HG03558 (cell line): ENCODE measurements around the gene SLC6A13.

ENCODE experiments used
- ATAC-seq: cut with Tn5 transposase; IDR thresholded peaks from one replicate; pipeline ENCODE4 v1.9.1; 2021; ENCODE audit warnings: moderate number of reproducible peaks; ENCODE audit not compliant: unreplicated experiment; ENCODE audit errors: extremely low read depth

The SLC6A13 gene

DNA sequence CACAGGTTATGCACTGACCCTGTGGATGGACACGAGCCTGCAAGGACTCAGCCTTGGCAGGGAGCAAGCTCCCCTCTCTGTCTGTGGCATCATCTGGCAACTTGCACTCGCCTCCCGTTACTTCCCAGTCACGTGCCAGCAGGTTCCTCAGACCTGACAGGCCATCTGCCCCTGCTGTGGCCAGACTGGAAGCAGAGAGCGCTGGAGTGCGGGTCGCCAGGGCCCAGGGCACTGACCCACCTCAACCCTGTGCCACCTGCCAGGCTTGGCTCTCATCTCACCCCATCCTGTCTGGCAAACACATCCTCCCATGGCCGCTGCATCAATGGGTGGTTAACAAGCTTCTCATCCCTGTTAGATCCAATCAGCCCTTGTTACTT, 77.1 kb downstream of the SLC6A13 start:
- ATAC-seq: no peak

- ATAC-seq: no peak
These were observed 77.6 kb downstream of the SLC6A13 start for GRCh38 chr12:184811-185575.

DNA sequence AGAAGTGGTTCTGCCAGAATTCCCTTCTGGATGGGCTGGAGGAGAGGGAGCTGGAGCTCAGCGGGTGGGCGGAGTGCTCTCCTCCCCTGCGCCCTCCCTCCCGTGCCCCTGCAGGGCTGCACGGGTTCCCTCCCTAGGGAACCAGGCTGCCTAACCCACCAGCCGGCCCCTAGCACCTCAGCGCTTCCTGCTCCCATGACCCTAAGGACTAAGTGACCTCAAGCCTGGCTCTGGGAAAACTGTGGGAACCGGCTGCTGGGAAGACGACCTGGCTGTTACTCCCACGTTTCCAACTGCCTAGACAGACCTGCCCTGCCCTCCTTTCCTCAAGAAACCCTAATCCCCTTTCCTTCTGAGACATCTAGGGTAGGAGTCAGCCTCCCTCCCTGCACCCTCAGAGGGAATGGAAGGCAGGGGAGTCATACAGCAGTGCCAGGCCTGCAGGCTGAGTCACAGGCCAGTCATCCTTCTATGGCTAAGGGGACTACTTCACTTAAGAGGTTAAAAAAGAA, 80.2 kb downstream of the SLC6A13 start:
- ATAC-seq: no peak

DNA sequence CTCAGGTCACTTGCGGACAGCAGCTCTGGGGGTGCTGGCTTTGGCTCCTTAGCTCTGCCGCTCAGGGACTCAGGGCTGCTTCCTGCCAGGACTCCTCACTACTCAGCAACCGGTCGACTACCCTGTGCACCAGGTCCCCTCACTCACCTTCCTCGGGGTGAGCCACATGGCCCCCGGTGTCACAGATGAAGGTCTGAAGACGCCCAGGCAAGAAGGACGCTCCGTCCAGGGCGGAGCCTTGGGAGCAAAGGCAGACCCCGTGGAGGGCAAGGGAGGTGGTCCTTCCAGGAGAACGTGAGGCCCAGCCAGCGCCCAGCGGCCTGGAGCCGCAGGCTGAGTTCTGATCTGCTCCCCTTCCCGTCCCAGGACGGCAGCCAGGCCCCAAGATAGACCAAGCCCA, 80.7 kb downstream of the SLC6A13 start:
- ATAC-seq: no peak

DNA sequence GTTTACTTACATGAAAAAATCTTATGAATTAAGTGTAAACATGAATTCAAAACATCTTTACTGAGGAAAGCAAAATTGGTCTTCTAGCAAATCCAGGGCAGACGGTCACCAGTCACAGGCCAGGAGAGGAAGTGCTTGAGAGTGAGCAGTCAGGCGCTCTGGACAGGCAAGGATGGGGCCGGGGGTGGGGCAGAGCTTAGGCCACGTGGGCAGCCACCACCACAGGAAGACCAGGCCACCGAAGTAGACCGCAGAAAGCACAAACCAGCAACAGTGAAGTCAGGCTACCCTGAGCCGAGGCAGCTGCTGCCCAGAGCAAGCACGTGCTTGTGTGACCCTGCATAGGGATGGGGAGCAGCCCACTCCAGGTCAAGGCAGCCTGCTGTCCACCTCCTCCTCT, 82.2 kb downstream of the SLC6A13 start:
- no peak for ATAC-seq

DNA sequence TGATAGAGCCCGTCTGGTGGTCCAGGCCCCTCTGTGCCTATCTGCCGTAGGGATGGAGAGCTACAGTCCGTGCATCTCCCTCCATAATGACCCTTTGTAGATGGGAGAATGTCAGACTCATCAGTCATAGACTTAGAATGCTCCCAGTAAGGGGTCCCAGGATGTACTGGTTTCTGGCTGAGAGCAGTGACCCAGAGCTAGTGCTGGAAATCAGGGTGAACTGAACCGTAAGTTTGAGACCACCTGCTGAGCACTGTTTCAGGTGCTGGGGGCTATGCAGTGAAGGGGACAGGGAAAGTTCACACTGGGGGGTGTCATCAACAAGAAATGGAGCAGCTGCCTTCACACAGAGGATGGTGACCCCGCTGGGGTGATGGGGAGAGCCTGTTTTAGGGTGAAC, 82.8 kb downstream of the SLC6A13 start:
- ATAC-seq: no peak

- ATAC-seq: no peak
These were observed 83.3 kb downstream of the SLC6A13 start for GRCh38 chr12:179131-179884.

GRCh38 chr12:178829-179109, 83.9 kb downstream of the SLC6A13 start:
- ATAC-seq: no peak

DNA sequence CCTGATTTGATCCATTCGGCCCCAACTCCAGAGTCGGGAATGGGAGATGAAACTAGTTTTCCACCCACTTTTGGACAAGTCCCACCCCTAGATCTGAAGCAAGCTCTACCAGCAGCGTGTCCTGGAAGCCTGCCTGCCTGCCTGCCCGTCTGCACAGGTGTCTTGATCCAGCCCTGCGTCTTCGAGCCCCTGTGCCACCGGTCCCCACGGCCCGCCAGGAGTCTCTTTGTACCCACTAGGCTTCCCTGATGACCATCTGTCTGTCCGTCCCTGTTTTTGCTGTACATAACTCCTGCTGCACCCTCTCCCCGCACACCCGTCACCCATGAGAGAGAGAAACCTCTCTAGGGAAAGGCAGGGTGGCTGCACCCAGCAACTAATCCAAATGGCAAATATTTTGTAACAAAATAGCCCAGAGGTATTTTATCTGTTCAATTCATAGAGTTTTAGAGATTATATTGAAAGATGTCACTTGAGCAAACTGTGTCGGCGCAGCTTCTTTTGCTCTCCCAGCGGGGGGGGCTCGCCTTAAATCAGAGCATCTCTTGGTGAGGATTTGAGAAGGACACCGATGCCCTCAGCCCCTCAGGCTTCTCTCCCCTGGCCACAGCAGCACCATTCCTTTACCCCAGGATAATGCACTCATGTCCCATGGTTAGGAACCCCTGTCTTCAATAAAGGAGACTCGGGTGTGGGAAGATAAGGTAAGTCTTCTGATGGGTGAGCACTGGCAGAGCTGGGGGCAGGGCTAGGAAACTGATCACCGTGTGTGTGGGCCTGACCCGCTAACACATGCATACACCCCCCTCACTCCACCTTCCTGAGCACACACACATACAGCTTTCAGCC, 84.4 kb downstream of the SLC6A13 start:
- ATAC-seq: no peak

DNA sequence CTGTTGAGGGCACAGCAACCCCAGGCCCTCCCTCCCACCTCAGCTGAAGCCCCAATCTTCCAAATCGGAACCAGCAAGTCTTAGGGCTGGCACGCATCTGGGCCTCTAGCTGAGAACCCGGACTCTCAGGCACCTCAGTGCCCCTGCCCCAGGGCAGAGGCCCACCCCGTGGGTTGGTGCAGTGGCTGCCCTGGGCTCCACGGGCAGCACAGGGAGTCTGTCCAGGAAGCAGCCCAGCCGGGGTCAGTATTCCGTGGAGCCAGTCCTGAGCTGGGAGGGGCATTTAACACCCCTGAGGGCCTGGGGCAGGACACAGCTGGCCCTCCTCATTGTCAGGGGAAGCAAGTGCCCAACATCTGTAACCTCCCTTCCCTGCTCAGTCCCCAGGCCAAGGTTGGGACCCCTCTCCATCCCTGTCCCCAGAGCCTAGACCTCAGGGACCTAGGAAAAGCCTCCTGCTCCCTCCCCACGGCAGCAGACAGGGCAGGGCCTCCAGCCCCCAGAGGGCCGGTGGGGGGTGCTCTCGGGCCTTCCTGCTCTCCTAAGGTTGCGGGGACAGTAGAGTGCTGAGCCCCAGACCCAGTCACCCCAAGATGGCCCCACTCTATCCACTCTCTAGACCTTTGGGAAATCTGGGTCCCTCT, 85.2 kb downstream of the SLC6A13 start:
- no peak for ATAC-seq

- ATAC-seq: no peak
These were observed 86.1 kb downstream of the SLC6A13 start for GRCh38 chr12:176321-177181.

- ATAC-seq: no peak
These were observed 86.9 kb downstream of the SLC6A13 start for GRCh38 chr12:175759-176158.

DNA sequence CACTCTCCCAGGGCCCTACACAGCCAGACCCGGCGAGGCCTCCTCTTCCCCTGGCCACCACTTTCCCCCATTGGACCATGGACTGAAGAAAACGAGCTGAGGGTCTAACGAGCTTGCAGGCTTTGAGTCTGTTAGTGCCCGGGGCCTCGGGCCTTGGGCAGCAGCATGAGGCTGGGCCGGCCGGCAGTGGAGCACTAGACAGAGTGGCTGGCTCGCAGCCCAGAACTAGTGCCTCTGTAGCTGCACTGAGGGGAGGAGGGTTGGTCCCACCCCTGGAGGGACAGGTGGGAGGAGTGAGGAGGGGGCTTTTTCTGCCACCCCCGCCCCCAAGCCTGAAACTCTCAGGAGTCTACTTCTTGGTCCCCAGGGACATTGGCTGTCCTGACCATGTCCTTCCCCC, 87.4 kb downstream of the SLC6A13 start:
- no peak for ATAC-seq

GRCh38 chr12:174596-174995, 88.0 kb downstream of the SLC6A13 start:
- ATAC-seq: no peak

DNA sequence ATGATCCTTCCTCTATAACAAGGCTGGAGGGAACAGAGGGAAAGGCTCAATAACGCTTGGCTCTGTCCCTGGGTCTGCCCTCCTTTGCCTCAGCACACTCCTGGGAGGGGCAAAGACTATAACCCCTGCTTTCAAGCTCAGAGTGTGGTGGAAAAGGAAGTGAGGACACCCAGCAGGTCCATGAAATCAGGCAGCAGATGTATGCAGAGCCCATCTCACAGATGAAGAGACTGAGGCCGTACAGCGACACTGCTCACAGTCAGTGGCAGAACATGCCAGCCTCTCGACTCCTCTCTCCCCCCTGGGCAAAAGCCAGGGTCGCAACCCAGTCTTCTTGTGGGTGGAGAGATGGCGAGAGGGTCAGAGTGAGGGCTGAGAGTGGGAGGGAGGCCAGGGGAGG, 88.5 kb downstream of the SLC6A13 start:
- no peak for ATAC-seq

DNA sequence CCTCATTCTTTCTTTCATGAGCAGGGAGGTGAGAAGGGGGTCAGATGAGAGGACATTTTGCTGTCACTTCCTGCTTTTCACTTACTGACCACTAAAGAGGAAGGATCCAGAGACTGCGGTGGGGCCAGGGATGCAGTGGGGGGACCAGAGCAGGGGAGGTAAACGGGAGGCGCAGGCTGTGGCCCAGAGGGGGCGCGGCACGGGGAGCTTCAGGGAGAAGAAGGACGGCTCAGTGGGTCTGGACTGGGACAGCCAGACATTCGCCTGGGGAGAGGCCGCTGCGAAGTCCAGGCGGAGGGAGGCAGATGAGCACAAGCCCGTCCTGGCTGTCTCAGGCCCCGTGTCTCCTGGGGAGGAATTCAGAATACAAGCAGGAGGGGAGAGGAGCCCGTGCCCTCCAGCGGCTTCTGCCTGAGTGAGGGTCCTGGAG, 89.9 kb downstream of the SLC6A13 start:
- ATAC-seq: no peak

GRCh38 chr12:171743-172676, 90.6 kb downstream of the SLC6A13 start:
- ATAC-seq: no peak

DNA sequence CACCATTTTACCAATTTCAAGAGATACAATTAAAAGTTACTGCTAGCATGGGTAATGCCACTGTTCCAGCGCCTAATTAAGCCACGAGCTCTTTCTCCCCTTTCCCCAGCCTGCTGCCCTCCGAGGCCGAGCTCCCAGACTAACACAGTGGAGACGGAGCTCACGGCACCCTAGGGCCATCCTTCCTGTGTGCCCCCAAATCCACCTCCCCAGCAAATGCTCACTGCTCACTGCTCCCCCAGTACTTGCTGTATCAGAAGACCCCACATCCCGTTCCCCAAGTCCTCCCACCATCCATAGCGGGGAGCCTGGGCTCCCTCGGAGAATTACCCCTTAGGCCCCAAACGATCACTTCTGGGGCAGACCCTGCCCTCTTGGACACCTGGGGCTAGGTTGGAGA, 91.4 kb downstream of the SLC6A13 start:
- no peak for ATAC-seq
